ENCODE measurements around the gene ELAVL4. TPM values are rescaled to one million over a fixed set of nuclear protein-coding genes. Genes with fewer than 3 reads are reported as not detected.

ELAVL4 gene
- total RNA-seq, 1 experiment from 2014 or later, result 0.50 TPM

GRCh38 chr1:50147191-50147850, 38.6 kb downstream of the ELAVL4 start:
- H3K9me3 Mint-ChIP-seq, result peaks cover 5% of the 10 kb centered on the region
- DNase-seq (ENCODE audit: low spot score) (no peak), ATAC-seq (no peak)
- ChIA-PET CTCF (interaction anchor here (0.7 kb wide), 1 partner anchor 66 kb away, joined by 3 read pairs; no protein-coding TSS in a partner anchor), POLR2A (no interaction called here)
- H3K4me1 Mint-ChIP-seq, result peaks cover 47% of the 10 kb centered on the region
- no peaks in the 10 kb centered on the region; the same call in 1 of the 2 replicates for H3K36me3 Mint-ChIP-seq
- TF ChIP-seq CBFB (CRISPR knock-in tag; IDR thresholded peaks at IDR 0.05; ENCODE audit: low read depth) (no peak), ZNF512 (CRISPR knock-in tag; IDR thresholded peaks at IDR 0.05; ENCODE audit: borderline replicate concordance) (no peak), ZNF396 (CRISPR knock-in tag; IDR thresholded peaks at IDR 0.05; ENCODE audit: borderline replicate concordance) (no peak), IRF1 (CRISPR knock-in tag; IDR thresholded peaks at IDR 0.05) (no peak), KAT7 (CRISPR knock-in tag; IDR thresholded peaks at IDR 0.05; ENCODE audit: borderline replicate concordance) (no peak), EMX1 (CRISPR knock-in tag; IDR thresholded peaks at IDR 0.05) (no peak), ATF3 (CRISPR knock-in tag; conservative IDR thresholded peaks at IDR 0.05) (no peak), E2F1 (CRISPR knock-in tag; IDR thresholded peaks at IDR 0.05) (no peak)
- TF ChIP-seq, protein P1, sequence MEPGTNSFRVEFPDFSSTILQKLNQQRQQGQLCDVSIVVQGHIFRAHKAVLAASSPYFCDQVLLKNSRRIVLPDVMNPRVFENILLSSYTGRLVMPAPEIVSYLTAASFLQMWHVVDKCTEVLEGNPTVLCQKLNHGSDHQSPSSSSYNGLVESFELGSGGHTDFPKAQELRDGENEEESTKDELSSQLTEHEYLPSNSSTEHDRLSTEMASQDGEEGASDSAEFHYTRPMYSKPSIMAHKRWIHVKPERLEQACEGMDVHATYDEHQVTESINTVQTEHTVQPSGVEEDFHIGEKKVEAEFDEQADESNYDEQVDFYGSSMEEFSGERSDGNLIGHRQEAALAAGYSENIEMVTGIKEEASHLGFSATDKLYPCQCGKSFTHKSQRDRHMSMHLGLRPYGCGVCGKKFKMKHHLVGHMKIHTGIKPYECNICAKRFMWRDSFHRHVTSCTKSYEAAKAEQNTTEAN (CRISPR knock-in tag; IDR thresholded peaks at IDR 0.05), result no peak
- TF ChIP-seq, protein P2, sequence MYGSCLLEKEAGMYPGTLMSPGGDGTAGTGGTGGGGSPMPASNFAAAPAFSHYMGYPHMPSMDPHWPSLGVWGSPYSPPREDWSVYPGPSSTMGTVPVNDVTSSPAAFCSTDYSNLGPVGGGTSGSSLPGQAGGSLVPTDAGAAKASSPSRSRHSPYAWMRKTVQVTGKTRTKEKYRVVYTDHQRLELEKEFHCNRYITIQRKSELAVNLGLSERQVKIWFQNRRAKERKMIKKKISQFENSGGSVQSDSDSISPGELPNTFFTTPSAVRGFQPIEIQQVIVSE (CRISPR knock-in tag; IDR thresholded peaks at IDR 0.05; ENCODE audit: borderline replicate concordance), result no peak
- H3K4me3 Mint-ChIP-seq, result no peak overlapping the region
- H3K27ac Mint-ChIP-seq, result no peak overlapping the region
- no peaks in the 10 kb centered on the region for H3K27me3 Mint-ChIP-seq (ENCODE audit: low read depth)

DNA sequence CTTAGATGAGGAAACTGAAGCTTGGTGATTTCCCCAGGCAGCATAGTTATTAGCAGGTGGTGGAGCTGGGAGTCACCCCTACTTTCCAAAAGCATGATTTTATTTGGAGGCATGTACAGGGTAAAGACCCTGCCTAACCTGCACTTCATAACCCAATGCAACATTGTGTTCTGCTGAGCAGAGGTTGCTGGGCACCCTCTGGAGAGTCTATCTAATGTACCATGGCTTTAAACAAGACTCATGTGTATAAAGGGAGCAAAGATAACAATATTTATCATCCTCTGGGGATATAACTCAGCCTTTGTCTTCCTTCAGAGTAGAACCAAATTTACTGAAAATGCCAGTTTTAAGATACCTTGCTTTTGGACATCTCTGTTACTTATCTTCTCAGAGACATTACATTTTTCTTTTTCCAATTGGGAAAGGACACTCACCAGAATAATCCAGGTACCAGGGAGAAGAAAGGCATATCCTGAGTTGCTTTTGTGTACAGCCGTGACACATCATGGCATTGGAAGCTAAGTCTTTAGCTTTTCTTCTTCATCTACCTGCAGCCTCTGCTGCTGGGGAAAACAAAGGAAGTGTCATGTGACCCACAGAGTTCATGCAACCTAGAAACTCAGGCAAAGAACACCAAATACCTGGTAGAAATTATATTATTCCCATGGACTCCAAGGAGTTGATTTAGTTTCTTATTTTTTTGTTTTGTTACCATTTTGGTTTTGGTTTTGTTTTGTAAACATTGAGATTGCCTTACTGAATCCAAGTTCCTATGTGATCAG, 39.6 kb downstream of the ELAVL4 start:
- ChIA-PET CTCF (no interaction called here), POLR2A (no interaction called here)
- no peak overlapping the region for H3K27ac Mint-ChIP-seq
- DNase-seq (ENCODE audit: low spot score), result no peak
- H3K4me3 Mint-ChIP-seq, result no peak overlapping the region
- no peak for ATAC-seq
- H3K9me3 Mint-ChIP-seq, result no peaks in the 10 kb centered on the region
- H3K27me3 Mint-ChIP-seq (ENCODE audit: low read depth), result no peaks in the 10 kb centered on the region
- TF ChIP-seq, protein P3, sequence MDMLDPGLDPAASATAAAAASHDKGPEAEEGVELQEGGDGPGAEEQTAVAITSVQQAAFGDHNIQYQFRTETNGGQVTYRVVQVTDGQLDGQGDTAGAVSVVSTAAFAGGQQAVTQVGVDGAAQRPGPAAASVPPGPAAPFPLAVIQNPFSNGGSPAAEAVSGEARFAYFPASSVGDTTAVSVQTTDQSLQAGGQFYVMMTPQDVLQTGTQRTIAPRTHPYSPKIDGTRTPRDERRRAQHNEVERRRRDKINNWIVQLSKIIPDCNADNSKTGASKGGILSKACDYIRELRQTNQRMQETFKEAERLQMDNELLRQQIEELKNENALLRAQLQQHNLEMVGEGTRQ (CRISPR knock-in tag; IDR thresholded peaks at IDR 0.05), result peak; percentile 73
- TF ChIP-seq ZNF317 (CRISPR knock-in tag; IDR thresholded peaks at IDR 0.05; ENCODE audit: borderline replicate concordance, low read depth), result no peak
- no peaks in the 10 kb centered on the region for H3K36me3 Mint-ChIP-seq
- peaks cover 57% of the 10 kb centered on the region for H3K4me1 Mint-ChIP-seq

DNA sequence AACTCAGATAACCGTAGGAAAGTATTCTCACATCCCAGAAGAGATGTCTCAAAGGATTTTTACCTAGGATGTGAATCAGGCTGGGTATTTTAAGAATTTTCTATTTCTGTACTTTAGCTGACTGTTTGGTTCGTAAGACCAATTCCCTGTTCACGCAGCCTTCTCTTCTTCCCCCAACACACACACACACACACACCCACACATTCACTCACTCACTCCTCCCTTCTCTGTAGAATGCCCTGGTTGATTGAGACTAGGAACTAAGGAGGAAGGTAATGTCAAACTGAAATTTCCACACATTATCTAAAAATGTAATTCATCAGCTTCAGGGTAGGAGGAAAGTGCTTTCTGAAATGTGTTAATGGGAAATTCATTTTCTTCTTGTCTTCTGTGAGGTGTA, 43.5 kb downstream of the ELAVL4 start:
- no peaks in the 10 kb centered on the region for H3K27me3 Mint-ChIP-seq (ENCODE audit: low read depth)
- ChIA-PET CTCF (interaction anchor here (1.3 kb wide), 1 partner anchor 120 kb away, joined by 3 read pairs; no protein-coding TSS in a partner anchor), POLR2A (no interaction called here)
- H3K4me3 Mint-ChIP-seq, result no peak overlapping the region
- DNase-seq (ENCODE audit: low spot score) (no peak), ATAC-seq (peak; percentile 43; the same call in 1 of the 2 replicates)
- peaks cover 41% of the 10 kb centered on the region for H3K4me1 Mint-ChIP-seq
- no peak overlapping the region for H3K27ac Mint-ChIP-seq
- H3K9me3 Mint-ChIP-seq, result no peaks in the 10 kb centered on the region
- no peaks in the 10 kb centered on the region for H3K36me3 Mint-ChIP-seq
- TF ChIP-seq ESRRA (CRISPR knock-in tag; IDR thresholded peaks at IDR 0.05; ENCODE audit: borderline replicate concordance) (no peak), SMAD4 (CRISPR knock-in tag; IDR thresholded peaks at IDR 0.05) (no peak), MYBL2 (CRISPR knock-in tag; IDR thresholded peaks at IDR 0.05) (no peak), ZNF425 (CRISPR knock-in tag; conservative IDR thresholded peaks at IDR 0.05) (no peak), KAT7 (CRISPR knock-in tag; IDR thresholded peaks at IDR 0.05; ENCODE audit: borderline replicate concordance) (no peak), JAZF1 (CRISPR knock-in tag; IDR thresholded peaks at IDR 0.05) (no peak), ZNF263 (CRISPR knock-in tag; IDR thresholded peaks at IDR 0.05; ENCODE audit: low read depth) (no peak)
- TF ChIP-seq, protein P4, sequence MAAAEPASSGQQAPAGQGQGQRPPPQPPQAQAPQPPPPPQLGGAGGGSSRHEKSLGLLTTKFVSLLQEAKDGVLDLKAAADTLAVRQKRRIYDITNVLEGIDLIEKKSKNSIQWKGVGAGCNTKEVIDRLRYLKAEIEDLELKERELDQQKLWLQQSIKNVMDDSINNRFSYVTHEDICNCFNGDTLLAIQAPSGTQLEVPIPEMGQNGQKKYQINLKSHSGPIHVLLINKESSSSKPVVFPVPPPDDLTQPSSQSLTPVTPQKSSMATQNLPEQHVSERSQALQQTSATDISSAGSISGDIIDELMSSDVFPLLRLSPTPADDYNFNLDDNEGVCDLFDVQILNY (CRISPR knock-in tag; IDR thresholded peaks at IDR 0.05), result no peak
